Umbilical cord (tissue), 2 donors: ENCODE measurements around the gene RAD21L1. TPM values are rescaled to one million over a fixed set of nuclear protein-coding genes. Genes with fewer than 3 reads are reported as not detected.
"Not testable (repeated sequence)": the region's sequence is repeated elsewhere in the genome, so short reads cannot be mapped to it uniquely, and the experiment has no call there.

Experiments
- DNase-seq: peaks from one replicate; pipeline ENCODE4 v3.0.0-alpha.2; 2015; ENCODE audit warnings: low spot score
- total RNA-seq: library from RNA; depleted of rRNA; stranded (reverse); fragments of >200 nt; gene quantifications from one replicate; pipeline ENCODE4 v1.2.3, GENCODE V29; 2014; ENCODE audit warnings: low replicate concordance; ENCODE audit not compliant: insufficient read depth

RAD21L1 gene
- total RNA-seq, 1 donor from 2014 or later = 19.5 TPM

- DNase-seq = no peak
These were observed 26.5 kb upstream of the RAD21L1 start for GRCh38 chr20:1199212-1199873.

GRCh38 chr20:1199964-1200363 is 25.9 kb upstream of the RAD21L1 start:
- DNase-seq = no peak

GRCh38 chr20:1202762-1203504 is 22.9 kb upstream of the RAD21L1 start, which contains the start of gene C20orf202:
Gene C20orf202, plus strand, starts transcription at chr20:1203454. Its CDS starts 132 bp downstream, at chr20:1203586.
- DNase-seq = no peak

- no peak for DNase-seq
These were observed 22.2 kb upstream of the RAD21L1 start for GRCh38 chr20:1203630-1204029.

GRCh38 chr20:1204113-1204512 is 21.7 kb upstream of the RAD21L1 start:
- no peak for DNase-seq

GRCh38 chr20:1204576-1204975 is 21.3 kb upstream of the RAD21L1 start:
- DNase-seq = no peak

- DNase-seq = no peak
These were observed 20.0 kb upstream of the RAD21L1 start for GRCh38 chr20:1205802-1206201.

GRCh38 chr20:1206366-1207148 is 19.3 kb upstream of the RAD21L1 start:
- DNase-seq = no peak

- DNase-seq = no peak
These were observed 18.5 kb upstream of the RAD21L1 start for GRCh38 chr20:1207293-1207878.

- DNase-seq = no peak
These were observed 16.1 kb upstream of the RAD21L1 start for GRCh38 chr20:1209447-1210387.

- DNase-seq = no peak
These were observed 15.3 kb upstream of the RAD21L1 start for GRCh38 chr20:1210501-1210900.

GRCh38 chr20:1212023-1212422 is 13.8 kb upstream of the RAD21L1 start:
- no peak for DNase-seq

- DNase-seq = peak; percentile 56
These were observed 13.0 kb upstream of the RAD21L1 start for GRCh38 chr20:1212607-1213396.

GRCh38 chr20:1214838-1215261 is 11.0 kb upstream of the RAD21L1 start:
- no peak for DNase-seq

GRCh38 chr20:1215386-1216170 is 10.3 kb upstream of the RAD21L1 start:
- DNase-seq = no peak

GRCh38 chr20:1216527-1217427 is 9.1 kb upstream of the RAD21L1 start:
- DNase-seq = not testable (repeated sequence)

GRCh38 chr20:1222750-1223149 is 3.1 kb upstream of the RAD21L1 start:
- DNase-seq = not testable (repeated sequence)
